ENCODE results near the gene MRPL28. TPM values are rescaled to one million over a fixed set of nuclear protein-coding genes. Genes with fewer than 3 reads are reported as not detected.

MRPL28 gene
- total RNA-seq, 2 donors from 2014 or later: 89.0 to 90.3 TPM

GRCh38 chr16:372302-372983, 2.1 kb upstream of the MRPL28 start:
- Histone ChIP-seq H3K36me3 (peaks cover 64% of the 10 kb centered on the region), H3K9me3 (no peaks in the 10 kb centered on the region), H3K27ac (no peak overlapping the region), H3K4me1 (peaks cover 0 to 19% of the 10 kb centered on the region in 2 donors), H3K27me3 (no peaks in the 10 kb centered on the region), H3K4me3 (no peak overlapping the region)
- no peak for TF ChIP-seq CTCF (IDR thresholded peaks at IDR 0.05)
- no peak for DNase-seq (ENCODE audit: low spot score)

GRCh38 chr16:371515-372301, 1.4 kb upstream of the MRPL28 start:
- H3K9me3 ChIP-seq: no peaks in the 10 kb centered on the region
- H3K27me3 ChIP-seq: no peaks in the 10 kb centered on the region
- no peak for DNase-seq (ENCODE audit: low spot score)
- H3K4me1 ChIP-seq: peaks cover 0 to 19% of the 10 kb centered on the region in 2 donors
- TF ChIP-seq CTCF (IDR thresholded peaks at IDR 0.05): no peak
- H3K27ac ChIP-seq: no peak overlapping the region
- no peak overlapping the region for H3K4me3 ChIP-seq
- peaks cover 61% of the 10 kb centered on the region for H3K36me3 ChIP-seq

GRCh38 chr16:370979-371514, 709 bp upstream of the MRPL28 start:
- DNase-seq (ENCODE audit: low spot score): no peak
- Histone ChIP-seq H3K36me3 (peaks cover 58% of the 10 kb centered on the region), H3K9me3 (no peaks in the 10 kb centered on the region), H3K4me3 (peak overlapping the region in 1 of 2 donors; percentile 57), H3K27me3 (no peaks in the 10 kb centered on the region), H3K27ac (peak overlapping the region; percentile 35 to 56), H3K4me1 (peaks cover 0 to 19% of the 10 kb centered on the region in 2 donors)
- no peak for TF ChIP-seq CTCF (IDR thresholded peaks at IDR 0.05)

GRCh38 chr16:369866-370436, 387 bp downstream of the MRPL28 start:
- Histone ChIP-seq H3K27ac (peak overlapping the region; percentile 35 to 56), H3K9me3 (no peaks in the 10 kb centered on the region), H3K27me3 (no peaks in the 10 kb centered on the region), H3K36me3 (peaks cover 51% of the 10 kb centered on the region), H3K4me1 (peaks cover 0 to 19% of the 10 kb centered on the region in 2 donors), H3K4me3 (peak overlapping the region; percentile 57 to 59)
- DNase-seq (ENCODE audit: low spot score): no peak
- TF ChIP-seq CTCF (IDR thresholded peaks at IDR 0.05): no peak

- no peak for TF ChIP-seq CTCF (IDR thresholded peaks at IDR 0.05)
- H3K27me3 ChIP-seq: no peaks in the 10 kb centered on the region
- H3K36me3 ChIP-seq: peaks cover 46% of the 10 kb centered on the region
These were observed 968 bp downstream of the MRPL28 start for GRCh38 chr16:369275-369865.

More at GRCh38 chr16:369275-369865, 968 bp downstream of the MRPL28 start:
- DNase-seq (ENCODE audit: low spot score): no peak
- H3K4me1 ChIP-seq: peaks cover 0 to 19% of the 10 kb centered on the region in 2 donors
- H3K9me3 ChIP-seq: no peaks in the 10 kb centered on the region
- no peak overlapping the region for H3K27ac ChIP-seq
- H3K4me3 ChIP-seq: peak overlapping the region in 1 of 2 donors; percentile 57

Data from right atrium auricular region (tissue), 2 donors.